ENCODE results near the gene BAHCC1. TPM values are rescaled to one million over a fixed set of nuclear protein-coding genes. Genes with fewer than 3 reads are reported as not detected.

Gene BAHCC1
- total RNA-seq, 1 experiment from 2014 or later = 9.6 TPM

- peak; percentile 34 for DNase-seq (ENCODE audit: low spot score)
Measured at GRCh38 chr17:81461607-81462500, 66.6 kb downstream of the BAHCC1 start.

GRCh38 chr17:81462506-81463125 is 67.4 kb downstream of the BAHCC1 start:
- in situ Hi-C loops (cut with HindIII; ENCODE audit: low sequenced_read_pairs) = no loop called here

More at GRCh38 chr17:81461607-81462500, 66.6 kb downstream of the BAHCC1 start:
- in situ Hi-C loops (cut with HindIII; ENCODE audit: low sequenced_read_pairs) = no loop called here

GRCh38 chr17:81463506-81463905 is 68.2 kb downstream of the BAHCC1 start:
- in situ Hi-C loops (cut with HindIII; ENCODE audit: low sequenced_read_pairs) = no loop called here
- peak; percentile 62 for DNase-seq (ENCODE audit: low spot score)

More at GRCh38 chr17:81462506-81463125, 67.4 kb downstream of the BAHCC1 start:
- DNase-seq (ENCODE audit: low spot score) = no peak

DNA sequence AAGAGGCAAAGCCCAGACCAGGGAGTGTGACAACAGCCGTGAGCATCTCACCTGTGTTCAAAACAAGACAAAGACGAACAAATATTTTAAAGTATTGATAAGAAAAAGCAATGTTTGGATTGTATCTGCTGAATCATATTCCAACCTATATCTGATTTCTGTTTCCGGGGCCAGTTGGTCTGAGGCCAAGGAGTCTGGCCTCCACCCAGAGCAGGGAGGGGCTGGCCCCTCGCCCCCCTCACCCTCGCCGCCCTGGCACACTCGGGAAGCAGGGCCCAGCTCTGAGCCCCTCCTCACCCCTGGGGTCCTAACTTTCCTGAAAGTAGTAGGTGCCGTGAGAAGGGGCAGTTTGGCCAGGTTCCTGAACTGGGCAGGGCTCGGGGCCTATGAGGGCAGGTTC is 69.3 kb downstream of the BAHCC1 start:
- in situ Hi-C loops (cut with HindIII; ENCODE audit: low sequenced_read_pairs) = no loop called here
- no peak for DNase-seq (ENCODE audit: low spot score)

DNA sequence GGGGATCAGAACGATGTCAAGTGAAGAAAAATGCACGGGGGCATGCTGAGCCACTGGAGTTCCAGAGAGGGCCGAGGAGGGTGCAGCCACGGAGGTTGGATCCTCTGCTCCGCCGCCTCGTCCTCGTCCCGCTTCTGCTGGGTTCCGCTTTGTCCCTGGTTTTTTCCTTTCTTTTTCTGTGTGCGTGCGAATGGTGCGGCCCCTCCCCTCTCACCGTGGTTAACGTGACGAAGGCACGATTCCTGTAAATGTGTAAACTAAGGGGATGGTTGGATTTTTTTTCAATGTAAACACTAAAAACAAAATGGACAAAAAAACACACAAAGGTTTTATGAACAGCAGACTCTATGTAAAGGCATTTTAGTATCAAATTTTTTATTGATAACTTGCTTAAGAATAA is 70.7 kb downstream of the BAHCC1 start:
- in situ Hi-C loops (cut with HindIII; ENCODE audit: low sequenced_read_pairs) = no loop called here
- DNase-seq (ENCODE audit: low spot score) = no peak

DNA sequence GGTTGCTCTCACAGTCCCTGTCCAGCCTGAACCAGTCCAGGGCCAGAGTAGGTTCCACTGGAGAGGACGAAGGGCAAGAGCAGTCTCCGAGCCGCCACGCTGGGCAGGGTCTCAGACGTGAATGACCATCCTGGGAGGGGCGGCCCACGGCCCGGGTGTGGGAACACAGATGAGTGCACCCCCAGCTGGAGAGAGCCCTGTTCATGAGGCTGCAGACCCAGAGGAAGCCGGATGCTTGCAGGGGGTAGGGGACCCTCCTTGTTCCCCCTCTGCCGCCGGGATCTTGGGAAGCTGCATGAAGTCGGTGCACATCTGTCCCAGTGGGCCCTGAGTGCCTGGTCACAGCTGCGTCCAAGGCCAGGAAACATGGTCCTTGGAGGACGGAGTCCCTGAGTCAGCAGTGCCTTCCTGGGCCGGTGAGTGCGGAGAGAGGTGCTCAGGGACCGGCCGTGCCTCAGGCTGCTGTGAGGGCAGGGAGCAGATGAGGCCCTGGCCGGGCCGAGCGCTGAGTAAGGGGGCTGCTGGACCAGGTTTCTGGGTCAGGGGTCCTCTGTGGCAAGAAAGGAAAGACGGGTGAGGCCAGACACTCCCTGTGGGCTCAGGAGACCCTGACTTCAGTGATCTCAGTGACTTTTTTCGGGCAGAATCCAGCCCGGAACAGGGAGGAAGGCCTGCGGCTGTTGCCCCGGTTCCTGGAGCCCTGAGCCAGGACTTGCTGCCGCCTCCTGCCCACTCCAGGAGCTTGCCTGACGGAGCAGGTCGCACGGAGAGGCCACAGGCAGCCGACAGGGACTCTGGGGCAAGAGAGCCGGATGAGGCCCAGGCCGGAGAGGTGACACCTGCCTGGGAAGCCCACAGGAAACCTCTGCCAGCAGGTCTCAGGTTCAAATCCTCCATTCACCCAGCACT is 71.6 kb downstream of the BAHCC1 start:
- DNase-seq (ENCODE audit: low spot score) = no peak
- in situ Hi-C loops (cut with HindIII; ENCODE audit: low sequenced_read_pairs) = no loop called here

- DNase-seq (ENCODE audit: low spot score) = no peak
- in situ Hi-C loops (cut with HindIII; ENCODE audit: low sequenced_read_pairs) = no loop called here
Measured at GRCh38 chr17:81468111-81468769, 73.0 kb downstream of the BAHCC1 start.

DNA sequence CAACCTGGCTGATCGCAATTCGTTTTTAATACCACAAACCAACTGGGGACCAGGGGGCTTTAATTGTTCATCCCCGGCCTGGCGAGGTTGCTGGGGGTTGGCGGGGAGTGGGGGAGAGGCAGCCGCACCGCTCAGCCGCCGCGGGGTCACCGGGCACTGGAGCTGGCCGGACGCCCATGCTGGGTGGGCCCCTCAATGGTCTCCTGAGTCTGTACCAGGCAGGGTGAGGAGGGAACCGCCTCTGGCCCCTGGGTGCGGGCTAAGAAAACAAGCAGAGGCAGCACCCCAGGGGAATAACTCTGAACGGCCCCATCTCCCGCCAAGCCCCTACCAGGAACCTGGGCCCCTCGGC is 73.5 kb downstream of the BAHCC1 start:
- DNase-seq (ENCODE audit: low spot score) = no peak
- in situ Hi-C loops (cut with HindIII; ENCODE audit: low sequenced_read_pairs) = no loop called here

- no peak for DNase-seq (ENCODE audit: low spot score)
- in situ Hi-C loops (cut with HindIII; ENCODE audit: low sequenced_read_pairs) = no loop called here
Measured at GRCh38 chr17:81469266-81469665, 74.0 kb downstream of the BAHCC1 start.

DNA sequence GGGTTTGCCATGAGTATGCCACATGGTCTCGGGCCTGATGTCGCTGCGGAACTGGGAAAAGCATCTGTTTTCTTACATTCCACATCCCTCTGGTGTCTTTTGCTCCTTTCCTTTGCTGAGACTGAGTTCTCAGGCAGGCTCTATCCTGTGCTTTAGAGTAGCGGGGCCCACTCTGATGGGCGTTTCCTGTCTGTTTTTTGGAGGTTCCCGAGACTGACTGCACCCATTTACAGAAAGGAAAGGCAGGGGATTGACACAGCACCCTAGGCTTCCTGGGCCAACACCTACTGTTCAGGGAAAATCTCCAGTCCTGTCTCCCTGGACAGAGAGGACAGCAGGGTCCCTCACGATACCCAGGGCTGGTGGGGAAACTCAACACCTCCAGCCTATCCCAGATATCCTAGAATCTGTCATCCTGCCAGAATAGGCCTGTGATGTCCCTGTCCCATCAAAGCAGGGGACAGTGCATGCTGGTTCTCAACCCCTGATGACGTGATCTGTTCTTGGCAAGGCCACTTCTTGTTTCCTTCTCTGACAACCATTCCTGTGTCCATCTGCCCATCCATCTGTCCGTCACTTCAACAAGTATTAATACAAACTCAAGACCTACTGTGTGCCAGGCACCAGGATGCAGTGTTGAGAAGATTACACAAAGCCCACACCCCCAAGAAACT is 75.2 kb downstream of the BAHCC1 start:
- in situ Hi-C loops (cut with HindIII; ENCODE audit: low sequenced_read_pairs) = no loop called here
- DNase-seq (ENCODE audit: low spot score) = peak; percentile 73

- in situ Hi-C loops (cut with HindIII; ENCODE audit: low sequenced_read_pairs) = no loop called here
- no peak for DNase-seq (ENCODE audit: low spot score)
Measured at GRCh38 chr17:81470944-81471817, 75.9 kb downstream of the BAHCC1 start.

DNA sequence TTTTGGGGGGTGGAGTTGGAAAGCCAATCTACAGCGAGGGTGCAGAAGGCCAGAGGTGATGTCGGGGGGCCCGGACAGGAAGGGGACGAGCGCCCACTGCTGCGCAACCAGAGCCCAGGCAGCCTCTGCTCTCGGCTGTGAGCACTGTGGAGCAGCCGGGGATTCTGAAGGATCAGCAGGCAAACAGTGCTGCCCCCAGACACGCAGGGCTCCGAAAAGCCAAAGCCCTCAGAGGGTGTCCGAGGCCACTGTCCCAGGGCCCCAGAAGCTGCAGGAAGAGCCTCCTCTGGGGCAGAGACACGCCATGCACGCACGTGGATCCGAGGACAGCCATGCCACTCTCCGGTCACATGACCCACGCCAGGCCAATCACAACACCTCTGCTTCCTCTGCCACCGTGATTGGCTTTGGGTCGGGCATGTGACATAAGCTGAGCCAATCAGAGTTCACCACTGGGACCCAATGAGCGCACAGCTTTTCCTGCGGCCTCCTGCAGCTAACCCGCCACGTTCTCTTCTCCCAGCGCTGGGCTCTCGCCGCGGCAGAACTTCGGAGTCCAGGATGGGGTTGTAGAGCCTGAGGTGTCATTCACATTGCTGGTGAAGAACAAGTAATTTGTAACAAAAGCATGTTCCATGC is 76.7 kb downstream of the BAHCC1 start:
- peak; percentile 89 for DNase-seq (ENCODE audit: low spot score)
- in situ Hi-C loops (cut with HindIII; ENCODE audit: low sequenced_read_pairs) = no loop called here

DNA sequence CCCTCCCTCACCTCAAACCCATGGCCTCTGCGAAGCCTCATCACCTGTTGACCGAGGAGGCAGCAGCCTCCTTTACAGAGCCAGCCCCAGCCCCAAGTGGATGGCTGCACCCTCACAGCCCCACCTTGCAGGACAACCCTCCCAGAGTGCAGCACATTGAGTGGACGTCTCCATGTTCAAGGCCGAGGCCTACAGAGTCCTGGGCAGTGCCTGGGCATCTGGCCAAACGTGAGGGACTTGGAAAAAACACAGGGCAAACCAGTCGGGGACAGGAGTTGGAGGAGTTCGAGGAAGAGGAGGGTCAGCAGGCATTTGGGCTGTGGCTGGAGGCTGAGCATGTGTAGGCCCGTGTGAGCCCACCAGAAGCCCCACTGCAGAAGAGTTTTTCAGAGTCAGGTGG is 77.8 kb downstream of the BAHCC1 start:
- DNase-seq (ENCODE audit: low spot score) = no peak
- in situ Hi-C loops (cut with HindIII; ENCODE audit: low sequenced_read_pairs) = no loop called here

- DNase-seq (ENCODE audit: low spot score) = no peak
- in situ Hi-C loops (cut with HindIII; ENCODE audit: low sequenced_read_pairs) = no loop called here
Measured at GRCh38 chr17:81474958-81475357, 79.7 kb downstream of the BAHCC1 start.

GRCh38 chr17:81476097-81476496 is 80.8 kb downstream of the BAHCC1 start:
- DNase-seq (ENCODE audit: low spot score) = no peak
- in situ Hi-C loops (cut with HindIII; ENCODE audit: low sequenced_read_pairs) = no loop called here

- DNase-seq (ENCODE audit: low spot score) = no peak
- in situ Hi-C loops (cut with HindIII; ENCODE audit: low sequenced_read_pairs) = no loop called here
Measured at GRCh38 chr17:81476635-81477034, 81.4 kb downstream of the BAHCC1 start.

GRCh38 chr17:81477173-81477572 is 81.9 kb downstream of the BAHCC1 start:
- no peak for DNase-seq (ENCODE audit: low spot score)
- in situ Hi-C loops (cut with HindIII; ENCODE audit: low sequenced_read_pairs) = no loop called here
